ENCODE measurements around the gene OR1A2. TPM values are rescaled to one million over a fixed set of nuclear protein-coding genes. Genes with fewer than 3 reads are reported as not detected.
"Not testable (repeated sequence)": the region's sequence is repeated elsewhere in the genome, so short reads cannot be mapped to it uniquely, and the experiment has no call there.

The OR1A2 gene
- total RNA-seq (ENCODE audit: insufficient read depth, low replicate concordance) = 2.6 TPM

DNA sequence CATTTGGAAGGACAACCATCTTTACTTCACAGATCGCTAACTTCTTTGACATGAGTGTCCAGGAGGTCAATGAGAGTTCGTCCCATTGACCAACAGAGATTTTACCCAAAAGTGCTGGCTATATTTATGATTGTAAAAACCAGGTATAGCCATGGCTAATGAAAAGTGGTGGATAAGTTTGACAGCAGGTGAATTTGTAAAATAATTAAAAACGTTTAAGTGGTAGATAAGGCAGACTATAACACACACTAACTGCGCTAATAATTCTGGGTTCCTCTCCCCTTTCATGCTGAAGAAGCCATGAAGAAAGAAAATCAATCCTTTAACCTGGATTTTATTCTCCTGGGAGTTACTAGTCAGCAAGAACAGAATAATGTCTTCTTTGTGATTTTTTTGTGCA is at the start of gene OR1A2:
Gene OR1A2, plus strand, starts transcription at position 301 of the 400 bp plus-strand sequence. Its CDS starts 0 bp downstream, at position 301.
- DNase-seq (ENCODE audit: low spot score) = no peak

GRCh38 chr17:3157218-3157617 is 40.1 kb upstream of the OR1A2 start:
- no peak for DNase-seq (ENCODE audit: low spot score)

- DNase-seq (ENCODE audit: low spot score) = peak; percentile 3
Measured at GRCh38 chr17:3167574-3167973, 29.7 kb upstream of the OR1A2 start.

GRCh38 chr17:3189961-3190360 is 7.4 kb upstream of the OR1A2 start:
- no peak for DNase-seq (ENCODE audit: low spot score)

GRCh38 chr17:3207367-3207766 is 10.0 kb downstream of the OR1A2 start, which contains the start of gene OR1A1:
TSS of gene OR1A1 (plus strand) at chr17:3207667. CDS start at chr17:3215621, 7,954 bp downstream.
- no peak for DNase-seq (ENCODE audit: low spot score)

GRCh38 chr17:3208484-3208883 is 11.2 kb downstream of the OR1A2 start:
- no peak for DNase-seq (ENCODE audit: low spot score)

DNA sequence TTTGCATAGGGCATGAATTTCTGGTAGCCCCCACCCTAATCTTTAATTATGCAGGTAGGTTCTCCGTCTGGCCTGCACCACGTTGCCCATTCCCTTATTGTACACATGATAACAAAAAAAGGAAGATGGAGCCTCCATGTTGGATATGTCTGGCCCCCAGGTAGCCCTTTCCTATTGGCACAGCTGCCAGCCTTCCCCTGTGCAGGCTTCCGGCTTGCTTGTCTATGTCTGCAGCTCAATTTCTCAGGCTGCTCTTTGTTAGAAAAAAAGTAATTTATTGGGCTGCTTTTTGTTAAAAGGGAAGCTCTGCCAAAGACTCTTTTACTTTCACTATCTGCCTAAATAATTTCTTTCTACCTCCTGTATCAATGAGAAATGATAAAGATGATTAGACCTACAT is 15.7 kb downstream of the OR1A2 start:
- no peak for DNase-seq (ENCODE audit: low spot score)

DNA sequence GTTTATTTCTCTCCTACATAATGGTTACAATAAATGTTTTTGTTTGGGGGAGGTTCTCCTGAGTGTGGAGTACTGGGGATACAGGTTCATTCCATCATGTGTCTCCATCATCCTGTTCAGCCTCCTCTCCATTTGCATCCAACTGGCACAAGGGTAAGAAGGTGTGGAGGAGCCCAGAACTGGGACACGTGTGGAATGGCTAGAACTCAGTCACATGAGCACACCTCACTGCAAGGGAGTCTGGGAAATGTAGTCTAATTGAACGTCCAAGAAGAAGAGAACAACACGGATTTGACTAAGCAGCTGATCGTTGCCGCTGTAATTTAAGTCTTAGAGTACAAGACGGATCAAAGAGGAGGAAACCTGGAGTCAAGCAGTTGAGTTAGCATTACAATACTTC is 16.3 kb downstream of the OR1A2 start:
- DNase-seq (ENCODE audit: low spot score) = no peak

GRCh38 chr17:3219978-3220377 is 22.7 kb downstream of the OR1A2 start:
- not testable (repeated sequence) for DNase-seq (ENCODE audit: low spot score)

DNA sequence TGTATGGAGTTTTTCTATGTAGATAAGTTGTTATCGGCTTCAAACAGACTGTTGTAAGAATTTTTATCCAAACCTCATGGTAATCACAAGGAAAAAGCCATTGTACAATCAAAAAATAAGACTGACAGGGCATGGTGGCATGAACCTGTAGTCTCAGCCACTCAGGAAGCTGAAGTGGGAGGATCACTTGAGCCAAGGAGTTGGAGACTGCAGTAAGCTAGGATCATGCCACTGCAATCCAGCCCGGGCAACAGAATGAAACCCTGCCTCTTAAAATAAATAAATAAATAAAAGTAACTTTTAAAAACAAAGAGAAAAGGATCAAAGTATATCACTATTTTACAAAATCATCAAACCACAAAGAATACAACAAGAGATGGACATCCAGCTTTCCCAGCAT is 24.5 kb downstream of the OR1A2 start:
- no peak for DNase-seq (ENCODE audit: low spot score)

DNA sequence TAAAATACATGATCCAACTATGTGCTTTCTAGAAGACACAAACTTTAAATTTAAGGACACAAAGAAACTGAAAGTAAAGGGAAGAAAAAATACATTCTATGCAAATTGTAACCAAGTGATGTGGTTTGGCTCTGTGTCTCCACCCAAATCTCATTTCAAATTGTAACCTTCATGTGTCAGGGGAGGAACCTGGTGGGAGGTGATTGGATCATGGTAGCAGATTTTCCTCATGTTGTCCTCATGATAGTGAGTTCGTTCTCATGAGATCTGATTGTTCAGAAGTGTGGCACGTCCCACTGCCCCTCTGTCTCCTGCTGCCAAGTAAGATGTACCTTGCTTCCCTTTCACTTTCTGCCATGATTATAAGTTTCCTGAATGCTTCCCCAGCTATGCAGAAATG is 25.2 kb downstream of the OR1A2 start:
- DNase-seq (ENCODE audit: low spot score) = no peak

GRCh38 chr17:3224721-3225352 is 27.5 kb downstream of the OR1A2 start:
- not testable (repeated sequence) for DNase-seq (ENCODE audit: low spot score)

GRCh38 chr17:3232300-3232699 is 35.0 kb downstream of the OR1A2 start:
- not testable (repeated sequence) for DNase-seq (ENCODE audit: low spot score)

GRCh38 chr17:3238685-3239084 is 41.4 kb downstream of the OR1A2 start:
- DNase-seq (ENCODE audit: low spot score) = not testable (repeated sequence)

DNA sequence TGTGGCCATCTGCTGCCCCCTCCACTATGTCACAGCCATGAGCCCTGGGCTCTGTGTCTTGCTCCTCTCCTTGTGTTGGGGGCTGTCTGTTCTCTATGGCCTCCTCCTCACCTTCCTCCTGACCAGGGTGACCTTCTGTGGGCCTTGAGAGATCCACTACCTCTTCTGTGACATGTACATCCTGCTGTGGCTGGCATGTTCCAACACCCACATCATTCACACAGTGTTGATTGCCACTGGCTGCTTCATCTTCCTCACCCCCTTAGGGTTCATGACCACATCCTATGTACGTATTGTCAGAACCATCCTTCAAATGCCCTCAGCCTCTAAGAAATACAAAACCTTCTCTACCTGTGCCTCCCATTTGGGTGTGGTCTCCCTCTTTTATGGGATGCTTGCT is 43.7 kb downstream of the OR1A2 start:
- DNase-seq (ENCODE audit: low spot score) = not testable (repeated sequence)

DNA sequence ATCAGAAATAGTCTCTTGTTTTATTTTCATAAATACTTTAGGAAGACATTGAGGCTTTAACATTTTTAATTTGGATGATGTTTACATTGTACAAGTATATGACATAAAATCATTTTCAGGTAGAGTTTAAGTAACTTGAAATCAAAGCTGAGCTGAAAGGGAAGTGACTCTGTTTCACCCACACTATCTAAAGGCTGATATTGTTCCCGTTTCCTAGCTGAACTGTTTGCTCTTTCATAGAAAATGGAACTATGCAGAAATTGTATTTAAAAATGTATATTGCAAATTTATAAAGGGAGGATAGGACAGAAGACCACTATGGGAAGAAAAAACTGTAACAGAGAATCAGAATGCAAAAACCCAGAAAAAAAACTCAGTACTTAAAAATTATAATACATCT is 47.5 kb downstream of the OR1A2 start:
- not testable (repeated sequence) for DNase-seq (ENCODE audit: low spot score)

Other genes starting within 250 kb of the OR1A2 start
- gene OR1D5, start 133.9 kb upstream of the OR1A2 start, total RNA-seq (ENCODE audit: insufficient read depth, low replicate concordance) = not detected
- gene OR1D2, start 93.1 kb upstream of the OR1A2 start, total RNA-seq (ENCODE audit: insufficient read depth, low replicate concordance) = 7.0 TPM
- not detected for gene OR1G1, start 70.0 kb upstream of the OR1A2 start, total RNA-seq (ENCODE audit: insufficient read depth, low replicate concordance)
- gene OR1A1, start 10.1 kb downstream of the OR1A2 start, total RNA-seq (ENCODE audit: insufficient read depth, low replicate concordance) = 5.5 TPM
- 0.48 TPM for gene OR3A1, start 100.8 kb downstream of the OR1A2 start, total RNA-seq (ENCODE audit: insufficient read depth, low replicate concordance)
- gene OR3A2, start 188.8 kb downstream of the OR1A2 start, total RNA-seq (ENCODE audit: insufficient read depth, low replicate concordance) = not detected
- gene OR1E1, start 200.9 kb downstream of the OR1A2 start, total RNA-seq (ENCODE audit: insufficient read depth, low replicate concordance) = not detected
- 5.3 TPM for gene OR3A3, start 213.9 kb downstream of the OR1A2 start, total RNA-seq (ENCODE audit: insufficient read depth, low replicate concordance)
- 1.2 TPM for gene OR1E2, start 236.3 kb downstream of the OR1A2 start, total RNA-seq (ENCODE audit: insufficient read depth, low replicate concordance)